HG02623 (cell line): ENCODE measurements around the gene TUSC2.

Experiments used
- ATAC-seq: cut with Tn5 transposase; IDR thresholded peaks from one replicate; pipeline ENCODE4 v1.9.1; 2021; ENCODE audit warnings: moderate library complexity; ENCODE audit not compliant: unreplicated experiment

Gene TUSC2

GRCh38 chr3:50337175-50337861 lies 9.3 kb upstream of the TUSC2 start:
- ATAC-seq: peak; percentile 66

GRCh38 chr3:50336452-50337174 lies 8.6 kb upstream of the TUSC2 start:
- peak; percentile 25 for ATAC-seq

- ATAC-seq: no peak
Observed at GRCh38 chr3:50334339-50335075, 6.5 kb upstream of the TUSC2 start.

GRCh38 chr3:50333744-50334328 lies 5.8 kb upstream of the TUSC2 start:
- no peak for ATAC-seq

- ATAC-seq: no peak
Observed at GRCh38 chr3:50331364-50331907, 3.4 kb upstream of the TUSC2 start.

GRCh38 chr3:50330330-50330729 lies 2.3 kb upstream of the TUSC2 start:
- no peak for ATAC-seq

- no peak for ATAC-seq
Observed at GRCh38 chr3:50327129-50327528, 894 bp downstream of the TUSC2 start.

- no peak for ATAC-seq
Observed at GRCh38 chr3:50326182-50326541, 1.9 kb downstream of the TUSC2 start.

GRCh38 chr3:50325497-50326181 lies 2.4 kb downstream of the TUSC2 start:
- no peak for ATAC-seq

GRCh38 chr3:50325113-50325480 lies 2.9 kb downstream of the TUSC2 start:
- ATAC-seq: no peak

GRCh38 chr3:50324351-50325112 lies 3.5 kb downstream of the TUSC2 start:
- ATAC-seq: no peak

GRCh38 chr3:50323614-50324199 lies 4.3 kb downstream of the TUSC2 start:
- no peak for ATAC-seq

GRCh38 chr3:50323092-50323600 lies 4.9 kb downstream of the TUSC2 start:
- no peak for ATAC-seq

- no peak for ATAC-seq
Observed at GRCh38 chr3:50322386-50323091, 5.5 kb downstream of the TUSC2 start, which contains the start of gene HYAL2. Gene HYAL2 (minus strand): TSS chr3:50322745. CDS start chr3:50320489, 2,256 bp downstream.

GRCh38 chr3:50322115-50322385 lies 6.0 kb downstream of the TUSC2 start:
- ATAC-seq: no peak

- ATAC-seq: peak; percentile 79
Observed at GRCh38 chr3:50321336-50322114, 6.5 kb downstream of the TUSC2 start.

- peak; percentile 42 for ATAC-seq
Observed at GRCh38 chr3:50320853-50321335, 7.1 kb downstream of the TUSC2 start.
